Measurements from ENCODE around the gene AASS. TPM values are rescaled to one million over a fixed set of nuclear protein-coding genes. Genes with fewer than 3 reads are reported as not detected.

AASS gene
- total and polyA plus RNA-seq, 4 donors: 10.8 to 95.4 (median 24.3) TPM

DNA sequence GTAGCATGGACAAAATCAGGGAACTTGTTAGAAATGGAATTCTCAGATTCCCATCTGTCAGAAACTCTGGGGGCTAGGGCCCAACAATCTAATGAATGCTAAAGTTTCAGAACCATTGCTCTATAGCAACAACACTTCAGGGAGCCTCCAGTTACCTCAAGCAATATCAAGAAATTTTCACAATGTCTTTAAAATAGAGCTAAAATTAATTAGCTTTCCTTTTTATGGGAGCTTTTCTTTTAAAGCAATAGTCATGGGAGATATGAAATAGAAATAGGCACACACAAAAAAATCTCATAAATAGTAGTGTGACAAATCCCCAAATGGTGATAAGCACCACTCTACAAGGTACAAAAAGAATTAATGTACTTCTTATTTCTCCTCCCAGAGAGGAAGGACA, 80.9 kb downstream of the AASS start:
- Histone ChIP-seq H3K27ac (ENCODE audit: low read depth in 1 of 2, low read length in 2 of 2) (no peak overlapping the region), H3K4me3 (ENCODE audit: low read depth in 1 of 3, low read length in 3 of 3) (no peak overlapping the region), H3K4me1 (ENCODE audit: control insufficient read depth in 4 of 4, insufficient read depth in 4 of 4, low read length in 3 of 4) (no peaks in the 10 kb centered on the region), H3K27me3 (ENCODE audit: control insufficient read depth in 4 of 4, insufficient read depth in 4 of 4, low read length in 3 of 4) (no peaks in the 10 kb centered on the region), H3K9me3 (ENCODE audit: control insufficient read depth in 4 of 4, low read length in 3 of 4) (no peaks in the 10 kb centered on the region), H3K9ac (ENCODE audit: low read depth in 1 of 2, low read length in 2 of 2) (no peak overlapping the region), H3K36me3 (ENCODE audit: control insufficient read depth in 4 of 4, insufficient read depth in 3 of 4, low read depth in 1 of 4, low read length in 3 of 4) (no peaks in the 10 kb centered on the region)
- no peak for DNase-seq (ENCODE audit: low spot score)
- TF ChIP-seq EGR1 (IDR thresholded peaks at IDR 0.05; ENCODE audit: low read depth in 2 of 2): no peak
- no peak for TF ChIP-seq GABPA (IDR thresholded peaks at IDR 0.05 in 1 of 2, conservative IDR thresholded peaks at IDR 0.05 in 1 of 2)
- TF ChIP-seq SP1 (IDR thresholded peaks at IDR 0.05): no peak
- TF ChIP-seq, protein P1, sequence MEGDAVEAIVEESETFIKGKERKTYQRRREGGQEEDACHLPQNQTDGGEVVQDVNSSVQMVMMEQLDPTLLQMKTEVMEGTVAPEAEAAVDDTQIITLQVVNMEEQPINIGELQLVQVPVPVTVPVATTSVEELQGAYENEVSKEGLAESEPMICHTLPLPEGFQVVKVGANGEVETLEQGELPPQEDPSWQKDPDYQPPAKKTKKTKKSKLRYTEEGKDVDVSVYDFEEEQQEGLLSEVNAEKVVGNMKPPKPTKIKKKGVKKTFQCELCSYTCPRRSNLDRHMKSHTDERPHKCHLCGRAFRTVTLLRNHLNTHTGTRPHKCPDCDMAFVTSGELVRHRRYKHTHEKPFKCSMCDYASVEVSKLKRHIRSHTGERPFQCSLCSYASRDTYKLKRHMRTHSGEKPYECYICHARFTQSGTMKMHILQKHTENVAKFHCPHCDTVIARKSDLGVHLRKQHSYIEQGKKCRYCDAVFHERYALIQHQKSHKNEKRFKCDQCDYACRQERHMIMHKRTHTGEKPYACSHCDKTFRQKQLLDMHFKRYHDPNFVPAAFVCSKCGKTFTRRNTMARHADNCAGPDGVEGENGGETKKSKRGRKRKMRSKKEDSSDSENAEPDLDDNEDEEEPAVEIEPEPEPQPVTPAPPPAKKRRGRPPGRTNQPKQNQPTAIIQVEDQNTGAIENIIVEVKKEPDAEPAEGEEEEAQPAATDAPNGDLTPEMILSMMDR (IDR thresholded peaks at IDR 0.05; ENCODE audit: low read depth, low read length, missing input control): no peak
- TF ChIP-seq RXRA (IDR thresholded peaks at IDR 0.05): no peak
- TF ChIP-seq FOXA2 (IDR thresholded peaks at IDR 0.05): no peak
- TF ChIP-seq, protein P2, sequence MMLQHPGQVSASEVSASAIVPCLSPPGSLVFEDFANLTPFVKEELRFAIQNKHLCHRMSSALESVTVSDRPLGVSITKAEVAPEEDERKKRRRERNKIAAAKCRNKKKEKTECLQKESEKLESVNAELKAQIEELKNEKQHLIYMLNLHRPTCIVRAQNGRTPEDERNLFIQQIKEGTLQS (IDR thresholded peaks at IDR 0.05): no peak
- TF ChIP-seq, protein P3, sequence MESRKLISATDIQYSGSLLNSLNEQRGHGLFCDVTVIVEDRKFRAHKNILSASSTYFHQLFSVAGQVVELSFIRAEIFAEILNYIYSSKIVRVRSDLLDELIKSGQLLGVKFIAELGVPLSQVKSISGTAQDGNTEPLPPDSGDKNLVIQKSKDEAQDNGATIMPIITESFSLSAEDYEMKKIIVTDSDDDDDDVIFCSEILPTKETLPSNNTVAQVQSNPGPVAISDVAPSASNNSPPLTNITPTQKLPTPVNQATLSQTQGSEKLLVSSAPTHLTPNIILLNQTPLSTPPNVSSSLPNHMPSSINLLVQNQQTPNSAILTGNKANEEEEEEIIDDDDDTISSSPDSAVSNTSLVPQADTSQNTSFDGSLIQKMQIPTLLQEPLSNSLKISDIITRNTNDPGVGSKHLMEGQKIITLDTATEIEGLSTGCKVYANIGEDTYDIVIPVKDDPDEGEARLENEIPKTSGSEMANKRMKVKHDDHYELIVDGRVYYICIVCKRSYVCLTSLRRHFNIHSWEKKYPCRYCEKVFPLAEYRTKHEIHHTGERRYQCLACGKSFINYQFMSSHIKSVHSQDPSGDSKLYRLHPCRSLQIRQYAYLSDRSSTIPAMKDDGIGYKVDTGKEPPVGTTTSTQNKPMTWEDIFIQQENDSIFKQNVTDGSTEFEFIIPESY (IDR thresholded peaks at IDR 0.05): no peak
- no peak for TF ChIP-seq YY1 (IDR thresholded peaks at IDR 0.05)
- TF ChIP-seq, protein P4, sequence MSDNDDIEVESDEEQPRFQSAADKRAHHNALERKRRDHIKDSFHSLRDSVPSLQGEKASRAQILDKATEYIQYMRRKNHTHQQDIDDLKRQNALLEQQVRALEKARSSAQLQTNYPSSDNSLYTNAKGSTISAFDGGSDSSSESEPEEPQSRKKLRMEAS (IDR thresholded peaks at IDR 0.05): no peak
- no peak for TF ChIP-seq RAD21 (IDR thresholded peaks at IDR 0.05)
- TF ChIP-seq FOXA1 (IDR thresholded peaks at IDR 0.05): no peak
- TF ChIP-seq HNF4A (conservative IDR thresholded peaks at IDR 0.05): no peak
- no peak for TF ChIP-seq TAF1 (conservative IDR thresholded peaks at IDR 0.05)
- no peak for TF ChIP-seq NR2F2 (IDR thresholded peaks at IDR 0.05)
- TF ChIP-seq, protein P5, sequence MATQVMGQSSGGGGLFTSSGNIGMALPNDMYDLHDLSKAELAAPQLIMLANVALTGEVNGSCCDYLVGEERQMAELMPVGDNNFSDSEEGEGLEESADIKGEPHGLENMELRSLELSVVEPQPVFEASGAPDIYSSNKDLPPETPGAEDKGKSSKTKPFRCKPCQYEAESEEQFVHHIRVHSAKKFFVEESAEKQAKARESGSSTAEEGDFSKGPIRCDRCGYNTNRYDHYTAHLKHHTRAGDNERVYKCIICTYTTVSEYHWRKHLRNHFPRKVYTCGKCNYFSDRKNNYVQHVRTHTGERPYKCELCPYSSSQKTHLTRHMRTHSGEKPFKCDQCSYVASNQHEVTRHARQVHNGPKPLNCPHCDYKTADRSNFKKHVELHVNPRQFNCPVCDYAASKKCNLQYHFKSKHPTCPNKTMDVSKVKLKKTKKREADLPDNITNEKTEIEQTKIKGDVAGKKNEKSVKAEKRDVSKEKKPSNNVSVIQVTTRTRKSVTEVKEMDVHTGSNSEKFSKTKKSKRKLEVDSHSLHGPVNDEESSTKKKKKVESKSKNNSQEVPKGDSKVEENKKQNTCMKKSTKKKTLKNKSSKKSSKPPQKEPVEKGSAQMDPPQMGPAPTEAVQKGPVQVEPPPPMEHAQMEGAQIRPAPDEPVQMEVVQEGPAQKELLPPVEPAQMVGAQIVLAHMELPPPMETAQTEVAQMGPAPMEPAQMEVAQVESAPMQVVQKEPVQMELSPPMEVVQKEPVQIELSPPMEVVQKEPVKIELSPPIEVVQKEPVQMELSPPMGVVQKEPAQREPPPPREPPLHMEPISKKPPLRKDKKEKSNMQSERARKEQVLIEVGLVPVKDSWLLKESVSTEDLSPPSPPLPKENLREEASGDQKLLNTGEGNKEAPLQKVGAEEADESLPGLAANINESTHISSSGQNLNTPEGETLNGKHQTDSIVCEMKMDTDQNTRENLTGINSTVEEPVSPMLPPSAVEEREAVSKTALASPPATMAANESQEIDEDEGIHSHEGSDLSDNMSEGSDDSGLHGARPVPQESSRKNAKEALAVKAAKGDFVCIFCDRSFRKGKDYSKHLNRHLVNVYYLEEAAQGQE (IDR thresholded peaks at IDR 0.05): no peak
- no peak for TF ChIP-seq HNF4G (IDR thresholded peaks at IDR 0.05)
- no peak for TF ChIP-seq JUND (IDR thresholded peaks at IDR 0.05)

Measured in liver (tissue), 9 donors.